HTERT RPE-1 (cell line): Measurements from ENCODE around the gene MGAT4A.

Experiments used
- in situ Hi-C: fragments of 300-500 bp; cut with MboI; formaldehyde crosslinking; loops from 4 replicates; pipeline ENCODE4 v1.14.3; 2020; ENCODE audit warnings: low sequenced_read_pairs

Gene MGAT4A

GRCh38 chr2:98703738-98704137, 27.2 kb downstream of the MGAT4A start:
- in situ Hi-C loops, result no loop called here

- in situ Hi-C loops, result no loop called here
Observed at GRCh38 chr2:98702858-98703620, 27.9 kb downstream of the MGAT4A start.

- in situ Hi-C loops, result no loop called here
Observed at GRCh38 chr2:98702127-98702802, 28.7 kb downstream of the MGAT4A start.

GRCh38 chr2:98701230-98701629, 29.7 kb downstream of the MGAT4A start:
- in situ Hi-C loops, result no loop called here

- in situ Hi-C loops, result no loop called here
Observed at GRCh38 chr2:98698896-98699295, 32.0 kb downstream of the MGAT4A start.

GRCh38 chr2:98697651-98698337, 33.1 kb downstream of the MGAT4A start:
- in situ Hi-C loops, result no loop called here

GRCh38 chr2:98696200-98696599, 34.7 kb downstream of the MGAT4A start:
- in situ Hi-C loops, result no loop called here

- in situ Hi-C loops, result no loop called here
Observed at GRCh38 chr2:98695255-98695654, 35.7 kb downstream of the MGAT4A start.

- in situ Hi-C loops, result no loop called here
Observed at GRCh38 chr2:98693477-98693876, 37.5 kb downstream of the MGAT4A start.

GRCh38 chr2:98692090-98693054, 38.6 kb downstream of the MGAT4A start:
- in situ Hi-C loops, result no loop called here

- in situ Hi-C loops, result no loop called here
Observed at GRCh38 chr2:98691303-98691702, 39.6 kb downstream of the MGAT4A start.

- in situ Hi-C loops, result no loop called here
Observed at GRCh38 chr2:98685930-98686887, 44.7 kb downstream of the MGAT4A start.

- in situ Hi-C loops, result no loop called here
Observed at GRCh38 chr2:98683728-98684127, 47.2 kb downstream of the MGAT4A start.

- in situ Hi-C loops, result no loop called here
Observed at GRCh38 chr2:98676742-98677141, 54.2 kb downstream of the MGAT4A start.

GRCh38 chr2:98674233-98674964, 56.5 kb downstream of the MGAT4A start:
- in situ Hi-C loops, result no loop called here

- in situ Hi-C loops, result no loop called here
Observed at GRCh38 chr2:98669675-98670074, 61.3 kb downstream of the MGAT4A start.

- in situ Hi-C loops, result no loop called here
Observed at GRCh38 chr2:98665677-98666076, 65.3 kb downstream of the MGAT4A start.

- in situ Hi-C loops, result no loop called here
Observed at GRCh38 chr2:98664323-98664722, 66.6 kb downstream of the MGAT4A start.

- in situ Hi-C loops, result no loop called here
Observed at GRCh38 chr2:98663511-98664090, 67.3 kb downstream of the MGAT4A start.
